H9 (cell line): ENCODE measurements around the gene ARF1. TPM values are rescaled to one million over a fixed set of nuclear protein-coding genes. Genes with fewer than 3 reads are reported as not detected.

Source experiments
- DNase-seq: peaks from one replicate; pipeline ENCODE4 v3.0.0-alpha.2; 2017
- H2AFZ ChIP-seq: one replicate; pipeline ENCODE4 v1.6.1; 2013; ENCODE audit warnings: mild to moderate bottlenecking, low read length, control low read depth, moderate library complexity
- H2AK5ac ChIP-seq: 2 replicates; pipeline ENCODE4 v1.6.1; 2013; ENCODE audit warnings: low read length, control low read depth, mixed read lengths; ENCODE audit not compliant: insufficient read length
- H2BK120ac ChIP-seq: one replicate; pipeline ENCODE4 v1.6.1; 2013; ENCODE audit warnings: low read depth, mild to moderate bottlenecking, low read length, control low read depth, inconsistent platforms; ENCODE audit not compliant: poor library complexity, severe bottlenecking
- H2BK12ac ChIP-seq: 2 replicates; pipeline ENCODE4 v1.6.1; 2013; ENCODE audit warnings: low read length, control low read depth, mixed read lengths, low read depth; ENCODE audit not compliant: insufficient read length
- H2BK15ac ChIP-seq: 2 replicates; pipeline ENCODE4 v1.6.1; 2013; ENCODE audit warnings: low read depth, low read length, control low read depth
- H2BK20ac ChIP-seq: one replicate; pipeline ENCODE4 v1.6.1; 2013; ENCODE audit warnings: low read depth, mild to moderate bottlenecking, low read length, control low read depth, inconsistent platforms; ENCODE audit not compliant: poor library complexity, severe bottlenecking
- H2BK5ac ChIP-seq: 2 replicates; pipeline ENCODE4 v1.6.1; 2013; ENCODE audit warnings: low read length, control low read depth, mixed read lengths; ENCODE audit not compliant: insufficient read length
- H3K14ac ChIP-seq: 2 replicates; pipeline ENCODE4 v1.6.1; 2013; ENCODE audit warnings: low read length, control low read depth; ENCODE audit not compliant: insufficient read depth
- H3K18ac ChIP-seq: 2 replicates; pipeline ENCODE4 v1.6.1; 2013; ENCODE audit warnings: low read depth, mild to moderate bottlenecking, mixed read lengths, low read length, control low read depth; ENCODE audit not compliant: insufficient read length
- H3K23ac ChIP-seq: 2 replicates; pipeline ENCODE4 v1.6.1; 2013; ENCODE audit warnings: low read length, control low read depth, mixed read lengths, low read depth; ENCODE audit not compliant: insufficient read length
- H3K23me2 ChIP-seq: 2 replicates; pipeline ENCODE4 v1.6.1; 2013; ENCODE audit warnings: low read depth, mild to moderate bottlenecking, mixed read lengths, low read length, control low read depth; ENCODE audit not compliant: insufficient read length, poor library complexity, severe bottlenecking
- H3K27ac ChIP-seq: 2 replicates; pipeline ENCODE4 v1.5.1; 2013; ENCODE audit warnings: low read length, control low read depth, mixed read lengths, low read depth; ENCODE audit not compliant: insufficient read length
- H3K27me3 ChIP-seq: 2 replicates; pipeline ENCODE4 v1.6.1; 2013; ENCODE audit warnings: low read length, control low read depth, inconsistent platforms; ENCODE audit not compliant: insufficient read depth
- H3K4ac ChIP-seq: 2 replicates; pipeline ENCODE4 v1.6.1; 2013; ENCODE audit warnings: low read depth, mild to moderate bottlenecking, control low read depth, inconsistent platforms, low read length, moderate library complexity
- H3K4me1 ChIP-seq: 2 replicates; pipeline ENCODE4 v1.6.1; 2013; ENCODE audit warnings: low read length, control low read depth, inconsistent platforms; ENCODE audit not compliant: insufficient read depth
- H3K4me2 ChIP-seq: 2 replicates; pipeline ENCODE4 v1.6.1; 2013; ENCODE audit warnings: low read length, control low read depth, mixed read lengths; ENCODE audit not compliant: insufficient read length, insufficient read depth
- H3K56ac ChIP-seq: 2 replicates; pipeline ENCODE4 v1.6.1; 2013; ENCODE audit warnings: low read depth, mild to moderate bottlenecking, mixed read lengths, low read length, control low read depth; ENCODE audit not compliant: insufficient read length
- H3K79me1 ChIP-seq: 2 replicates; pipeline ENCODE4 v1.6.1; 2013; ENCODE audit warnings: low read depth, mild to moderate bottlenecking, moderate library complexity, low read length, control low read depth, inconsistent platforms; ENCODE audit not compliant: insufficient read depth, poor library complexity, severe bottlenecking
- H3K79me2 ChIP-seq: 2 replicates; pipeline ENCODE4 v1.6.1; 2013; ENCODE audit warnings: low read length, control low read depth, inconsistent platforms; ENCODE audit not compliant: insufficient read depth
- H3K9ac ChIP-seq: 2 replicates; pipeline ENCODE4 v1.6.1; 2013; ENCODE audit warnings: low read length, control low read depth, mixed read lengths; ENCODE audit not compliant: insufficient read length; ENCODE audit errors: extremely low read depth
- H3K9me3 ChIP-seq: one replicate; pipeline ENCODE4 v1.6.1; 2013; ENCODE audit warnings: low read depth, low read length, inconsistent platforms; ENCODE audit not compliant: control insufficient read depth
- H3T11ph ChIP-seq: one replicate; pipeline ENCODE4 v1.6.1; 2013; ENCODE audit warnings: mild to moderate bottlenecking, low read length, control low read depth, inconsistent platforms
- H4K20me1 ChIP-seq: one replicate; pipeline ENCODE4 v1.6.1; 2013; ENCODE audit not compliant: control insufficient read depth, insufficient read length, insufficient read depth
- H4K5ac ChIP-seq: 2 replicates; pipeline ENCODE4 v1.6.1; 2013; ENCODE audit warnings: low read depth, mild to moderate bottlenecking, mixed read lengths, low read length, control low read depth; ENCODE audit not compliant: insufficient read length
- H4K8ac ChIP-seq: replicated peaks from 2 replicates; pipeline ENCODE4 v1.6.1; 2013; ENCODE audit warnings: low read length, control low read depth, mixed read lengths, low read depth; ENCODE audit not compliant: insufficient read length
- H4K91ac ChIP-seq: 2 replicates; pipeline ENCODE4 v1.6.1; 2013; ENCODE audit warnings: low read depth, mild to moderate bottlenecking, moderate library complexity, mixed read lengths, low read length, control low read depth; ENCODE audit not compliant: insufficient read length
- H3K27ac Mint-ChIP-seq, 3 experiments: 2 replicates in 2 of 3; 3 replicates in 1 of 3; pipeline ENCODE4 v1.8.0; 2020 to 2021; ENCODE audit warnings: mixed read lengths in 3 of 3, mild to moderate bottlenecking in 1 of 3, moderate library complexity in 1 of 3
- H3K27me3 Mint-ChIP-seq: 2 replicates; pipeline ENCODE4 v1.8.0; 2021; ENCODE audit warnings: low read depth, mild to moderate bottlenecking, moderate library complexity, mixed read lengths
- H3K36me3 Mint-ChIP-seq, 3 experiments: 2 replicates in 2 of 3; 3 replicates in 1 of 3; pipeline ENCODE4 v1.8.0; 2020 to 2021; ENCODE audit warnings: low read depth in 3 of 3, mixed read lengths in 3 of 3; ENCODE audit not compliant: insufficient read depth in 1 of 3
- H3K4me1 Mint-ChIP-seq, 2 experiments: 2 replicates each; pipeline ENCODE4 v1.8.0; 2020; ENCODE audit warnings: mixed read lengths in 2 of 2
- H3K4me3 Mint-ChIP-seq, 2 experiments: 2 replicates in 1 of 2; 3 replicates in 1 of 2; pipeline ENCODE4 v1.8.0; 2020 to 2021; ENCODE audit warnings: mild to moderate bottlenecking in 2 of 2, mixed read lengths in 2 of 2, moderate library complexity in 1 of 2
- H3K9me3 Mint-ChIP-seq, 2 experiments: 2 replicates in 1 of 2; 3 replicates in 1 of 2; pipeline ENCODE4 v1.8.0; 2020; ENCODE audit warnings: mild to moderate bottlenecking in 2 of 2, mixed read lengths in 2 of 2, moderate library complexity in 1 of 2
- CTCF ChIP-seq: fragments of 200-600 bp; sonication (generic); conservative IDR thresholded peaks from 3 replicates; pipeline ENCODE4 v1.8.0; 2021; ENCODE audit warnings: antibody characterized with exemption, mild to moderate bottlenecking
- WGBS: extraction: QIAGEN DNeasy Blood & Tissue Kit; methylation state at CpG from one replicate; pipeline ENCODE4 v1.1.7; 2013; ENCODE audit warnings: missing lambda C conversion rate, low lambda C conversion rate, mixed read lengths; ENCODE audit not compliant: insufficient read length; ENCODE audit errors: extremely low coverage; 5-methylcytosine and 5-hydroxymethylcytosine counted together
- total RNA-seq: library from RNA; stranded (reverse); gene quantifications from 2 replicates; pipeline ENCODE4 v1.2.1, GENCODE V29; 2021

Gene ARF1
- total RNA-seq, 1 experiment from 2014 or later = 258 TPM

GRCh38 chr1:228140724-228141225 is 58.3 kb downstream of the ARF1 start:
- Mint-ChIP-seq H3K4me1 (peaks cover 4 to 15% of the 10 kb centered on the region in 2 experiments), H3K9me3 (no peaks in the 10 kb centered on the region), H3K27me3 (peaks cover 33% of the 10 kb centered on the region), H3K36me3 (no peaks in the 10 kb centered on the region; a peak in 1 of 7 replicates), H3K27ac (peak overlapping the region in 2 of 3 experiments; percentile 84 to 89; a peak in 3 of 7 replicates), H3K4me3 (peak overlapping the region; percentile 81 to 91)
- Histone ChIP-seq H4K8ac (no peak overlapping the region), H3T11ph (no peak overlapping the region), H2BK12ac (no peak overlapping the region), H3K79me1 (peaks cover 8% of the 10 kb centered on the region), H3K27me3 (no peaks in the 10 kb centered on the region; the same call in 1 of the 2 replicates), H3K9me3 (no peaks in the 10 kb centered on the region), H3K18ac (peak overlapping the region; percentile 74), H4K5ac (no peak overlapping the region), H3K4me2 (peak overlapping the region; percentile 85), H2BK20ac (no peak overlapping the region), H3K4me1 (no peaks in the 10 kb centered on the region), H2BK120ac (no peak overlapping the region), H3K23ac (no peak overlapping the region), H2AK5ac (no peak overlapping the region), H3K4ac (no peak overlapping the region; the same call in 1 of the 2 replicates), H3K79me2 (peaks cover 15% of the 10 kb centered on the region; the same call in 1 of the 2 replicates), H3K23me2 (peaks cover 11% of the 10 kb centered on the region), H2BK5ac (no peak overlapping the region), H4K91ac (no peak overlapping the region), H4K20me1 (peaks cover 2% of the 10 kb centered on the region), H3K56ac (no peak overlapping the region), H2AFZ (no peak overlapping the region), H3K27ac (no peak overlapping the region), H3K9ac (peak overlapping the region; percentile 85), H2BK15ac (0 out of 2 replicates have a peak overlapping the region, but pooled peaks have one; percentile 10), H3K14ac (peak overlapping the region; percentile 91)
- no peak for TF ChIP-seq CTCF
- no peak for DNase-seq
- no CpG with 5 or more reads among the region's 25 CpGs for WGBS
